Psoas muscle (tissue), 8 donors: ENCODE data around the gene CGB3. TPM values are rescaled to one million over a fixed set of nuclear protein-coding genes. Genes with fewer than 3 reads are reported as not detected.
"Not testable (repeated sequence)": the region's sequence is repeated elsewhere in the genome, so short reads cannot be mapped to it uniquely, and the experiment has no call there.

Experiments
- ATAC-seq, 4 donors: fragments of 200-7000 bp; cut with Tn5 transposase; one replicate each; pipeline ENCODE4 v1.9.1; 2020; ENCODE audit warnings: moderate library complexity in 3 of 4, mild to moderate bottlenecking in 2 of 4
- DNase-seq, 2 donors: peaks; one replicate each; pipeline ENCODE4 v3.0.0-alpha.2; 2020
- H3K27ac ChIP-seq: fragments of 200-600 bp; one replicate; pipeline ENCODE4 v1.8.0; 2022
- H3K27me3 ChIP-seq, 3 donors: fragments of 200-600 bp in 1 of 3; one replicate each; pipeline versions ENCODE4 v1.6.1 to v1.8.0; 2013 to 2022; ENCODE audit warnings: low read length in 2 of 3, mild to moderate bottlenecking in 2 of 3, moderate library complexity in 1 of 3; ENCODE audit not compliant: insufficient read depth in 3 of 3
- H3K36me3 ChIP-seq, 2 donors: fragments of 200-600 bp in 1 of 2; one replicate each; pipeline versions ENCODE4 v1.6.1 to v1.8.0; 2013 to 2022; ENCODE audit warnings: low read depth in 1 of 2, mild to moderate bottlenecking in 1 of 2, moderate library complexity in 1 of 2; ENCODE audit not compliant: insufficient read depth in 1 of 2
- H3K4me1 ChIP-seq: fragments of 200-600 bp; one replicate; pipeline ENCODE4 v1.8.0; 2022
- H3K4me3 ChIP-seq: fragments of 200-600 bp; one replicate; pipeline ENCODE4 v1.8.0; 2022; ENCODE audit warnings: mild to moderate bottlenecking
- H3K9me3 ChIP-seq: fragments of 200-600 bp; one replicate; pipeline ENCODE4 v1.8.0; 2022
- CTCF ChIP-seq: fragments of 200-600 bp; IDR thresholded peaks from one replicate; pipeline ENCODE4 v1.8.0; 2022; ENCODE audit warnings: antibody characterized with exemption
- WGBS, 3 donors: extraction: QIAGEN DNeasy Blood & Tissue Kit; methylation state at CpG; one replicate each; pipeline versions ENCODE4 v1.1.6 to v1.1.7; 2013; 5-methylcytosine and 5-hydroxymethylcytosine counted together
- intact Hi-C, 2 donors: fragments of 100-400 bp; cut with DNase I; formaldehyde crosslinking; loops; one replicate each; pipeline versions ENCODE4 v1.11.0 to v1.14.2; 2022
- polyA plus RNA-seq, 3 donors: library from polyadenylated mRNA; stranded (reverse); fragments of 200-250 nt; gene quantifications; one replicate each; pipeline ENCODE4 v1.2.3, GENCODE V29; 2013
- total RNA-seq, 4 donors: library from RNA; stranded (reverse); fragmentation: NEBNext Ultra II Directional in 2 of 4; extraction: Animal tissue kit (Norgen Biotek cat#: 25700) in 2 of 4; gene quantifications; one replicate each; pipeline versions ENCODE4 v1.2.1 to v1.2.4, GENCODE V29; 2021 to 2023
- donor health status: healthy with polysubstance abuse.
- donor health status: DM: no; HTN: no; CAD: no; lungs with moderate emphysema.
- donor health status: Bipolar disorder and iron deficiency.
- donor health status: healthy.
- donor health status: DM: yes; HTN: yes; CAD: no.
- donor health status: DM: no; HTN: no; CAD: no.
- donor health status: DM: no; HTN: no; CAD: no.
- donor health status: DM: yes; HTN: yes; CAD: no.

Gene CGB3
- total and polyA plus RNA-seq, 7 donors = not detected

DNA sequence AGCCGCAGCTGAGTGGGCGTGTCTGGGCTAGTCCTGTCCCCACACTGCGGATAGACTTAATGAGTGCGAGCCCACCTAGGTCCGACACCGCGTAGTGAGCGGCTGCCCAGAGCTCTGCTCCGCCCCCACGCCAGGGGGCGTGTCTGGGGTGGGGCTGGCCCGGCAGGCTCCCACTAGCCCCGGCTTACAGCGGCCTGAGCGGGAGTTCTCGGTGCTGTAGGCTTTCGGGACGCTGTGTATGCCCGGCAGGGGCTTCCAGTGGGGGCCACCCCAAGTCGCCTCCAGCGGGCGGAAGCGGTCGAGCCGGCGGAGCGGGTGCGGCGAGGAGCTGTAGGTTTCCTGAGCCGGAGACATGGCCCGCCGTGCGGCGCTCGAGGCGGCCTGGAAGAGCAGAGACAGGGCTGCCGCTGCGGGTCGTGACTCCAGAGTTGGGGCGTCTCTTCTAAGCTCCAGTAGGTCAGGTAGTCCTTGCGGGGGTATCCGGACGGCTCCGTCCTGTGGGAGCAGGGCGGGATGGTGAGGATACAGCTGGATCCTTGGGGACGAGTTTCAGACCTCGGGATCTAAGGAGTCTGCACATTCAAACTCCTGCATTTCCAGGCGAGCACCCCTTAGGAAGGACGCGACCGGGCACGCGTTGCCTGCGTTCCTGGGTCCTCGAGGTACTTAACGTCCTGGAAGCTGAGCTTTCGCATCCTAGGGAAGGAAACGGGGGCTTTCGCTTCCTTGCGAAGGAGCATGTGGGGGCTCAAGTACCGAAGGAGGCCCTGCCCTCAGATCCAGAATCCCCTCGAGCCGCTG lies 32.2 kb upstream of the CGB3 start:
- Histone ChIP-seq H3K36me3 (no peaks in the 10 kb centered on the region), H3K27ac (peak overlapping the region; percentile 67), H3K9me3 (no peaks in the 10 kb centered on the region), H3K4me1 (peaks cover 5% of the 10 kb centered on the region), H3K4me3 (peak overlapping the region; percentile 82), H3K27me3 (no peaks in the 10 kb centered on the region)
- TF ChIP-seq CTCF = peak; percentile 46
- intact Hi-C loops = loop anchor here in 1 of 2 donors (5.0 kb wide), 1 partner anchor 44 kb away; no protein-coding TSS in a partner anchor
- DNase-seq (peak; percentile 66 to 77), ATAC-seq (peak; percentile 79 to 81 (median 80))
- 0 to 1% (median 1%) methylated on average over 56 to 63 of the region's 63 CpGs for WGBS, 3 donors

DNA sequence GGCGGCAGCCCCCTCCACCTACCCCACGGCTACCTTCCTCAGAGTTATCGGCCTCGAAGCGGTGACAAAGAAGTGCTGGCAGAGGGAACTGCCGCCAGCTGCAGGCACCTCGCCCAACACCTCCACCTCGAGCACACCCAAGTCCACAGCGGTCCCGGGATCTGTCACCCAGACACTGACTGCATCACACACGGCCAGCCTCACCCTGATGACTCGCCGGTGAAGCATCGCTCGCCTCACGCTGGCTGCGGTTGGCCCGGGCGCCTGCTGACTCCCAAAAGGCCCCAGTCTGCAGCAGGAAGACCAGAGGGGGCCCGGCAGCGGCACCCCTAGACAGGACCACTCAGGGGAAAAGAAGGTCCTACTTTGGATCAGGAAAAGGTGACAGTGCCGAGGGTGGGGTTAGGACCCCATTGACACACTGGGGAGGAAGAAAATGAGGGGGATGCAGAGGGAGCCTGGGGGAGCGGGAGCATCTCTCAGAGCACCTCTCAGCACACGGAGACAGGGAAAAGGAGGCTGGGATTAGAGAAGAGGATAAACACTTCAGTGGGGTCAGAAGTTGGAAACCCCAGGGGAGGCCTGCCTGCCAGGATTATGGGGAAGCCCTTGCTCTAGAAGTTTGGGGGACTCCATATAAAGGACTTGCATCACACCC lies 26.4 kb upstream of the CGB3 start:
- H3K27ac ChIP-seq, intact Hi-C loops, H3K4me3 ChIP-seq, H3K9me3 ChIP-seq, H3K36me3 ChIP-seq, DNase-seq, ATAC-seq, H3K27me3 ChIP-seq, H3K4me1 ChIP-seq: not testable (repeated sequence)
- WGBS, 3 donors = 74 to 84% (median 76%) methylated on average over 24 of the region's 24 CpGs

- 69 to 85% (median 77%) methylated on average over 2 to 3 of the region's 4 CpGs for WGBS, 3 donors
- H3K4me1 ChIP-seq, H3K9me3 ChIP-seq, ATAC-seq, intact Hi-C loops, H3K36me3 ChIP-seq, H3K27me3 ChIP-seq, H3K4me3 ChIP-seq, H3K27ac ChIP-seq, DNase-seq: not testable (repeated sequence)
These were observed 25.7 kb upstream of the CGB3 start for GRCh38 chr19:49049834-49050233.

DNA sequence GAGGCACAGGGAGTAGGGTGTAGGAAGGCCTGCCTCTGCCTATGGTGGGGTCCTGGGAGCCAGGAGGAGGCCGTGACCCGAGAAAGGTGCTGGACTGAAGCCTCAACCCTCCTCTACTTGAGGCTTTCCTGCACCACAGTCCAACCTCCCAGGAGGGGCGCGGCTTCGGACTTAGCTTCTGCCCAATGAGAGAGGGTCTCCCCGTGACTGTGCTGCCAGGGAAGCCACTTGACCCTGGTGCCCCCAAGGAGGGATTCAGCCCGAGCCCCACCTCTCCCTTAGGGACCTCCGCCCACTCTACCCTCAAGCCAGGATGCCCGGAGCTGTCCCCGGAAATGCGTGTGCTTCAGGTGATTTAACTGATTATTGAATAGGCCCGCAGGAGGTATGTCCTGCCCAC lies 24.9 kb upstream of the CGB3 start, which contains the start of gene CGB8:
CGB8 (minus strand) TSS at position 101 of the 400 bp plus-strand sequence. CDS start 372 bp downstream, outside the sequence.
- intact Hi-C loops, H3K36me3 ChIP-seq, DNase-seq, H3K4me3 ChIP-seq, H3K9me3 ChIP-seq, H3K27me3 ChIP-seq, H3K27ac ChIP-seq, H3K4me1 ChIP-seq, ATAC-seq: not testable (repeated sequence)
- 56 to 66% (median 58%) methylated on average over 7 to 12 of the region's 12 CpGs for WGBS, 3 donors

- ATAC-seq, intact Hi-C loops, H3K27me3 ChIP-seq, H3K36me3 ChIP-seq, H3K27ac ChIP-seq, H3K4me1 ChIP-seq, H3K9me3 ChIP-seq, DNase-seq, H3K4me3 ChIP-seq: not testable (repeated sequence)
- WGBS, 3 donors = 67 to 71% (median 69%) methylated on average over 13 to 14 of the region's 15 CpGs
These were observed 19.4 kb upstream of the CGB3 start, which contains the start of gene CGB5 for GRCh38 chr19:49043548-49043947. TSS of gene CGB5 (plus strand) at chr19:49043848. CDS start at chr19:49044210, 362 bp downstream.

DNA sequence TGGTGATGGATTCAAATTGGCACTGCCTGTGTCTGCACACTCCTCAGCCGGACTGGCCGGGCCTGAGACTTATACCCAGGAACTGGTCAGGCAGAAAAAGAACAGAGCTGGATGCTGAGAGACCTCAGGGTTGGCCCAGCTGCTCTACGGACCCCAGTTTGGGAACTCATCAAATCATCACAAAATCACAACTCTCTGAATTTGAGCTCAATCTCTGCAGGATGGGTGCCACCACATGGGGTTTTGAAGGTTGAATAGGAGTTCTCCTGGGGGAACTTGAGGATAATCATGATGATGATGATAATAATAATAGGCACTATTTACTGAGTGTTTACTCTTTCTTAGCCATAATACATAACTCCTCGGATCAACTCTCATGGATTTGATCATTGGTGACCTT lies 18.5 kb upstream of the CGB3 start:
- ATAC-seq, H3K9me3 ChIP-seq, intact Hi-C loops, H3K36me3 ChIP-seq, H3K4me1 ChIP-seq, H3K4me3 ChIP-seq, H3K27me3 ChIP-seq, H3K27ac ChIP-seq, DNase-seq: not testable (repeated sequence)
- 79 to 84% (median 82%) methylated on average over 2 of the region's 4 CpGs for WGBS, 3 donors

- no peaks in the 10 kb centered on the region for H3K9me3 ChIP-seq
- ATAC-seq (no peak), DNase-seq (no peak)
- H3K4me1 ChIP-seq = no peaks in the 10 kb centered on the region
- intact Hi-C loops = no loop called here
- 78 to 82% (median 81%) methylated on average over 17 of the region's 17 CpGs for WGBS, 3 donors
- H3K27me3 ChIP-seq = no peaks in the 10 kb centered on the region
- no peak for TF ChIP-seq CTCF
- no peak overlapping the region for H3K27ac ChIP-seq
- H3K4me3 ChIP-seq = no peak overlapping the region
- H3K36me3 ChIP-seq = no peaks in the 10 kb centered on the region
These were observed 18.0 kb upstream of the CGB3 start for GRCh38 chr19:49042177-49042576.

- intact Hi-C loops, ATAC-seq, H3K36me3 ChIP-seq, H3K4me1 ChIP-seq, H3K27ac ChIP-seq, H3K9me3 ChIP-seq, DNase-seq, H3K4me3 ChIP-seq, H3K27me3 ChIP-seq: not testable (repeated sequence)
- WGBS, 3 donors = 58 to 72% (median 62%) methylated on average over 7 to 9 of the region's 9 CpGs
These were observed 15.6 kb upstream of the CGB3 start for GRCh38 chr19:49039736-49040135.

DNA sequence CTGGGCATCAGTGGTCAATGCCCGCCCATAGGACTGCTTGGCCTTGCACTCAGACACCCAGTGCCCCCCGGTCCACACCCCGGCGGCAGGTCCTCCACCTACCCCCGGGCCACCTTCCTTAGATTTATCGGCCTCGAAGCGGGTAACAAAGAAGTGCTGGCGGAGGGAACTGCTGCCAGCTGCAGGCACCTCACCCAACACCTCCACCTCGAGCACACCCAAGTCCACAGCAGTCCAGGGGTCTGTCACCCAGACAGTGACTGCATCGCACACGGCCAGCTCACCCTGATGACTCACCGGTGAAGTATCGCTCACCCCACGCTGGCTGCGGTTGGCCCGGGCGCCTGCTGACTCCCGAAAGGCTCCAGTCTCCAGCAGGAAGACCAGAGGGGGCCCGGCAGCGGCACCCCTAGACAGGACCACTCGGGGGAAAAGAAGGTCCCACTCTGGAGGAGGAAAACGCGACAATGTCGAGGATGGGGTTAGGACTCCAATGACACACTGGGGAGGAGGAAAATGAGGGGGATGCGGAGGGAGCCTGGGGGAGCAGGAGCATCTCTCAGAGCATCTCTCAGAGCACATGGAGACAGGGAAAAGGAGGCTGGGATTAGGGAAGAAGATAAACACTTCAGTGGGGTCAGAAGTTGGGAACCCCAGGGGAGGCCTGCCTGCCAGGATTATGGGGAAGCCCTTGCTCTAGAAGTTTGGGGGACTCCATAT lies 14.6 kb upstream of the CGB3 start:
- H3K9me3 ChIP-seq, H3K4me1 ChIP-seq, H3K4me3 ChIP-seq, H3K27me3 ChIP-seq, ATAC-seq, intact Hi-C loops, DNase-seq, H3K27ac ChIP-seq, H3K36me3 ChIP-seq: not testable (repeated sequence)
- WGBS, 3 donors = 78 to 87% (median 86%) methylated on average over 22 to 26 of the region's 26 CpGs
